Measurements from ENCODE around the gene RAF1.
A peak's percentile ranks its signal among the peaks of the same experiment; 100 is the strongest.

RAF1 gene

GRCh38 chr3:12598890-12599289 lies 65.0 kb downstream of the RAF1 start:
- H3K36me3 Mint-ChIP-seq (ENCODE audit: insufficient read depth): peaks cover 63% of the 10 kb centered on the region
- no peak for ATAC-seq (replicated peaks; ENCODE audit: extremely low read depth, poor library complexity, severe bottlenecking)
- no peak overlapping the region for H3K4me3 Mint-ChIP-seq
- DNase-seq (ENCODE audit: low spot score in 2 of 2): no peak
- H3K27me3 Mint-ChIP-seq: no peaks in the 10 kb centered on the region
- H3K4me1 Mint-ChIP-seq: no peaks in the 10 kb centered on the region
- no peak overlapping the region for H3K27ac Mint-ChIP-seq (ENCODE audit: low read depth)
- no peaks in the 10 kb centered on the region for H3K9me3 Mint-ChIP-seq

- Mint-ChIP-seq H3K4me1 (no peaks in the 10 kb centered on the region), H3K36me3 (ENCODE audit: insufficient read depth) (peaks cover 67% of the 10 kb centered on the region), H3K4me3 (no peak overlapping the region), H3K9me3 (no peaks in the 10 kb centered on the region), H3K27ac (ENCODE audit: low read depth) (peak overlapping the region; percentile 44), H3K27me3 (no peaks in the 10 kb centered on the region)
- ATAC-seq (replicated peaks; ENCODE audit: extremely low read depth, poor library complexity, severe bottlenecking) (no peak), DNase-seq (ENCODE audit: low spot score in 2 of 2) (no peak)
Observed at GRCh38 chr3:12593473-12593872, 70.4 kb downstream of the RAF1 start.

GRCh38 chr3:12591997-12592715 lies 71.8 kb downstream of the RAF1 start:
- ATAC-seq (replicated peaks; ENCODE audit: extremely low read depth, poor library complexity, severe bottlenecking): no peak
- no peak overlapping the region for H3K4me3 Mint-ChIP-seq
- no peaks in the 10 kb centered on the region for H3K4me1 Mint-ChIP-seq
- H3K36me3 Mint-ChIP-seq (ENCODE audit: insufficient read depth): peaks cover 59% of the 10 kb centered on the region
- no peaks in the 10 kb centered on the region for H3K27me3 Mint-ChIP-seq
- no peaks in the 10 kb centered on the region for H3K9me3 Mint-ChIP-seq
- DNase-seq (ENCODE audit: low spot score in 2 of 2): no peak
- H3K27ac Mint-ChIP-seq (ENCODE audit: low read depth): no peak overlapping the region

- Mint-ChIP-seq H3K4me1 (no peaks in the 10 kb centered on the region), H3K9me3 (no peaks in the 10 kb centered on the region), H3K27ac (ENCODE audit: low read depth) (no peak overlapping the region), H3K27me3 (no peaks in the 10 kb centered on the region), H3K36me3 (ENCODE audit: insufficient read depth) (peaks cover 56% of the 10 kb centered on the region), H3K4me3 (no peak overlapping the region)
- ATAC-seq (replicated peaks; ENCODE audit: extremely low read depth, poor library complexity, severe bottlenecking) (no peak), DNase-seq (ENCODE audit: low spot score in 2 of 2) (no peak)
Observed at GRCh38 chr3:12591456-12591855, 72.5 kb downstream of the RAF1 start.

- Mint-ChIP-seq H3K4me1 (no peaks in the 10 kb centered on the region), H3K36me3 (ENCODE audit: insufficient read depth) (peaks cover 60% of the 10 kb centered on the region), H3K27ac (ENCODE audit: low read depth) (no peak overlapping the region), H3K27me3 (no peaks in the 10 kb centered on the region), H3K9me3 (no peaks in the 10 kb centered on the region), H3K4me3 (no peak overlapping the region)
- no peak for ATAC-seq (replicated peaks; ENCODE audit: extremely low read depth, poor library complexity, severe bottlenecking)
- no peak for DNase-seq (ENCODE audit: low spot score in 2 of 2)
Observed at GRCh38 chr3:12590096-12590495, 73.8 kb downstream of the RAF1 start.

- no peaks in the 10 kb centered on the region for H3K27me3 Mint-ChIP-seq
- H3K9me3 Mint-ChIP-seq: no peaks in the 10 kb centered on the region
- no peaks in the 10 kb centered on the region for H3K4me1 Mint-ChIP-seq
- H3K4me3 Mint-ChIP-seq: no peak overlapping the region
- no peak for ATAC-seq (replicated peaks; ENCODE audit: extremely low read depth, poor library complexity, severe bottlenecking)
- H3K27ac Mint-ChIP-seq (ENCODE audit: low read depth): no peak overlapping the region
- no peak for DNase-seq (ENCODE audit: low spot score in 2 of 2)
- H3K36me3 Mint-ChIP-seq (ENCODE audit: insufficient read depth): peaks cover 59% of the 10 kb centered on the region
Observed at GRCh38 chr3:12588039-12589009, 75.6 kb downstream of the RAF1 start.

GRCh38 chr3:12586403-12586802 lies 77.5 kb downstream of the RAF1 start:
- Mint-ChIP-seq H3K4me3 (no peak overlapping the region), H3K27ac (ENCODE audit: low read depth) (no peak overlapping the region), H3K27me3 (no peaks in the 10 kb centered on the region), H3K9me3 (no peaks in the 10 kb centered on the region), H3K4me1 (no peaks in the 10 kb centered on the region), H3K36me3 (ENCODE audit: insufficient read depth) (peaks cover 63% of the 10 kb centered on the region)
- ATAC-seq (replicated peaks; ENCODE audit: extremely low read depth, poor library complexity, severe bottlenecking): no peak
- DNase-seq (ENCODE audit: low spot score in 2 of 2): no peak

- peaks cover 62% of the 10 kb centered on the region for H3K36me3 Mint-ChIP-seq (ENCODE audit: insufficient read depth)
Observed at GRCh38 chr3:12585970-12586369, 77.9 kb downstream of the RAF1 start.

GRCh38 chr3:12585181-12585580 lies 78.7 kb downstream of the RAF1 start:
- ATAC-seq (replicated peaks; ENCODE audit: extremely low read depth, poor library complexity, severe bottlenecking) (no peak), DNase-seq (ENCODE audit: low spot score in 2 of 2) (no peak)
- Mint-ChIP-seq H3K27me3 (no peaks in the 10 kb centered on the region), H3K9me3 (no peaks in the 10 kb centered on the region), H3K4me1 (no peaks in the 10 kb centered on the region), H3K4me3 (no peak overlapping the region), H3K36me3 (ENCODE audit: insufficient read depth) (peaks cover 57% of the 10 kb centered on the region), H3K27ac (ENCODE audit: low read depth) (peak overlapping the region; percentile 3)

More at GRCh38 chr3:12585970-12586369, 77.9 kb downstream of the RAF1 start:
- no peak for ATAC-seq (replicated peaks; ENCODE audit: extremely low read depth, poor library complexity, severe bottlenecking)
- DNase-seq (ENCODE audit: low spot score in 2 of 2): no peak
- Mint-ChIP-seq H3K4me1 (no peaks in the 10 kb centered on the region), H3K27ac (ENCODE audit: low read depth) (no peak overlapping the region), H3K9me3 (no peaks in the 10 kb centered on the region), H3K4me3 (no peak overlapping the region), H3K27me3 (no peaks in the 10 kb centered on the region)

GRCh38 chr3:12584083-12584482 lies 79.8 kb downstream of the RAF1 start:
- H3K9me3 Mint-ChIP-seq: no peaks in the 10 kb centered on the region
- H3K27ac Mint-ChIP-seq (ENCODE audit: low read depth): no peak overlapping the region
- no peak overlapping the region for H3K4me3 Mint-ChIP-seq
- DNase-seq (ENCODE audit: low spot score in 2 of 2) (no peak), ATAC-seq (replicated peaks; ENCODE audit: extremely low read depth, poor library complexity, severe bottlenecking) (no peak)
- no peaks in the 10 kb centered on the region for H3K27me3 Mint-ChIP-seq
- H3K36me3 Mint-ChIP-seq (ENCODE audit: insufficient read depth): peaks cover 56% of the 10 kb centered on the region
- H3K4me1 Mint-ChIP-seq: peaks cover 7% of the 10 kb centered on the region

- H3K27ac Mint-ChIP-seq (ENCODE audit: low read depth): no peak overlapping the region
- H3K9me3 Mint-ChIP-seq: no peaks in the 10 kb centered on the region
- DNase-seq (ENCODE audit: low spot score in 2 of 2) (no peak), ATAC-seq (replicated peaks; ENCODE audit: extremely low read depth, poor library complexity, severe bottlenecking) (no peak)
- peaks cover 7% of the 10 kb centered on the region for H3K4me1 Mint-ChIP-seq
- H3K4me3 Mint-ChIP-seq: no peak overlapping the region
- H3K27me3 Mint-ChIP-seq: no peaks in the 10 kb centered on the region
- peaks cover 56% of the 10 kb centered on the region for H3K36me3 Mint-ChIP-seq (ENCODE audit: insufficient read depth)
Observed at GRCh38 chr3:12583280-12583679, 80.6 kb downstream of the RAF1 start.

GRCh38 chr3:12582730-12583129 lies 81.2 kb downstream of the RAF1 start:
- DNase-seq (ENCODE audit: low spot score in 2 of 2) (no peak), ATAC-seq (replicated peaks; ENCODE audit: extremely low read depth, poor library complexity, severe bottlenecking) (no peak)
- H3K4me1 Mint-ChIP-seq: peaks cover 7% of the 10 kb centered on the region
- H3K36me3 Mint-ChIP-seq (ENCODE audit: insufficient read depth): peaks cover 59% of the 10 kb centered on the region
- no peak overlapping the region for H3K27ac Mint-ChIP-seq (ENCODE audit: low read depth)
- no peak overlapping the region for H3K4me3 Mint-ChIP-seq
- H3K27me3 Mint-ChIP-seq: no peaks in the 10 kb centered on the region
- no peaks in the 10 kb centered on the region for H3K9me3 Mint-ChIP-seq

- Mint-ChIP-seq H3K4me3 (no peak overlapping the region), H3K36me3 (ENCODE audit: insufficient read depth) (peaks cover 67% of the 10 kb centered on the region), H3K27me3 (no peaks in the 10 kb centered on the region), H3K9me3 (no peaks in the 10 kb centered on the region), H3K27ac (ENCODE audit: low read depth) (peak overlapping the region; percentile 54), H3K4me1 (peaks cover 7% of the 10 kb centered on the region)
- DNase-seq (ENCODE audit: low spot score in 2 of 2) (no peak), ATAC-seq (replicated peaks; ENCODE audit: extremely low read depth, poor library complexity, severe bottlenecking) (no peak)
Observed at GRCh38 chr3:12579905-12580304, 84.0 kb downstream of the RAF1 start.
